NCI-H2081 treated with DMSO at 0.1 percent for 48 hours (cell line): ENCODE measurements around the gene PRCD.

ENCODE experiments used
- DNase-seq: peaks from one replicate; lab custom pipeline; 2025; lab: John Stamatoyannopoulos, UW

The PRCD gene

DNA sequence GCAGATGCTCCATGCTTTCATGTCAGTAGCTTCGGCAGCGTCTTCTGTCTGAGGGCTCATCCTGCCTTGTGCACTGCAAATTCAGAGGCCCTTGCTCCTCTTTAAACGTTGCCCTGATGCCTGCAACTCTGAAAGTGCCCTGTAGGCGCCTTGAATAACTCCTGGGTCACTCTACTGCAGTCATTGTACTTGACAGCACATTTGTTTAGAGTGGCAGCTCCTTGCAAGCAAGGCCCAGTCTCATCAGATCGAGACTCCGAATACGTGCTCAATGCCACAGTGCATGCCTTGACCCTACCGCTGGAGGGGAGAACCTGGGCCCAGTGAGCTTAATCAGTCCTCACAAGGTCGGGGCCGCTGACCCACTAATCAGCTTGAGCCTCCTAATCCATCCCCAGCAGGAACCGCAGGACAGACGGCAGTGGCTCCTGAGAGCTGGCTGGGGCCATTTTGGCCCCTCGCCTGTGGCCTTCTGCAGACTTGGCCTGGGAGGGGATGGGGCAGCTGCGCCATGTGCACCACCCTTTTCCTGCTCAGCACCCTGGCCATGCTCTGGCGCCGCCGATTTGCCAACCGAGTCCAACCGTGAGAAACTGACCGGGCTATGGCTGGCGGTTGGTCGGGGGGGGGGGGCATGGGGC, at the start of gene PRCD:
PRCD (plus strand) TSS at position 414 of the 641 bp plus-strand sequence; CDS start at position 512, 98 bp downstream.
- DNase-seq = no peak

DNA sequence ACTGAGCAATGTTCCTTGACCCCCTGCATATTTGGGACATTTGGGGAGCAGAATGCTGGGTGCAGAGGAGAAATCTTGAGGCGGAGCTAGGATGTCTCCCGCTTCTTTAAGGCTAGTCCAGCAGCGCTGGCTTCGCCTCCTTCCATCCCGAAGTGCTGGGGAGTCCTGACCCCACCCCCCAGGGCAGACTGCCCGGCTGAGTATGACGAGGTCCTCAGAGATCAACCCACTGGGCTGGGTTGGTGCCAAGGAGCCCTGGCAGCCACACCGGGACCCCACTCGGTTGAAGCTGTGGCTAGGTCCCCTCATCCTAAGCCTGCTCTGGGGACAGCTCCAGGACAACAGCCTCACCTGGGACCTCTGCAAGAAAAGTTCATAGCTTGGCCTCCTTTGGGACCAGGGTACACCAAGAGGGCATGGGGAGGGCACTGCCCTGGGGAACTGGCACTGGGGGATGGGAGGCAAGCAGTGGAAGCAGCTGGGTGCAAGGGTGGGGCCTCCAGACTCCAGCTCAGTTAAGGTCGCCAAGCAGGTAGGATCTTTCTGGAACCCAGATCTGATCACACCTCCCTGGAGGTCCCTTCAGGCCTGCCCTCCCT, 49.6 kb upstream of the PRCD start:
- no peak for DNase-seq

GRCh38 chr17:76491271-76492122, 48.3 kb upstream of the PRCD start:
- DNase-seq = no peak

DNA sequence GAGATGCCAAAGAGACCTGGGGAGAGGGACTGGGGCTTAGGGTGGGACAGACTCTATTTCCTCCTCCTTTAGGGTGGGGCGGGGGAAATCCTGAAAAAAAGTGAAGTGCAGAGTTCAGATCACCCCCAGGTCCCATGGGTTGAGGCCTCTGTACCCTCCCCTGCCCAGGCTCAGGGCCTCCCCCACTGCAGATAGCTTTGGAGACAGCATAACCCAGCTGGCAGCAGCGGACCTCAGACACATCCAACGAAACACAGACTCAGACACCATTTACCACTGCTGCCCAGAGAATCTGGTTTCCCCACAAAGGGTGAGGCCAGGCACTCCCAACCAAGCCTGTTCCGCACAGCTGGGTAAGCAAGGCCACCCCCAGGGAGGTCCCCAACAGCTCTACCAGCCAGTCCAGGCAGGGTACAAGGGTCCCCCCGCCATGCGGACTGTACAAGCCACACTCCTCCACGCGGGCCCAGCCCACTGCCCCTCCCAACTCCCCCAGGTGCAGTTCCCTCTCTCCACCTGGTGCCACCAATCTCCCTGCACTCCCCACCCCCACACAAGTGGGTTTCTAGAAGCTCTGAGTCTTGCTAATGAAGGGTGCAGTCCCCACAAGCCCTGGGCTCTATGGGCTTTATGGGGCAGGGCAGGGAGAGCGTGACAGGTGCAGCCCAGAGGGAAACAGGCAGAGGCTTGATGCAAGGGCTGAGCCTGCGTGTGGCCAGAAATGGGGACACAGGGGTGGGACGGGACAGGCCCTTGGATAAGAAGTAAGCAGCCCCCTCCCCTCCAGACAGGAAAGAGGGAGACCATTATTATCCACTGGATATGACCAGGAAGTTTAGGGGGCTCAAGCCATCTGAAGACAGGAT, 47.5 kb upstream of the PRCD start:
- DNase-seq = no peak

GRCh38 chr17:76492989-76493501, 46.8 kb upstream of the PRCD start:
- DNase-seq = no peak

DNA sequence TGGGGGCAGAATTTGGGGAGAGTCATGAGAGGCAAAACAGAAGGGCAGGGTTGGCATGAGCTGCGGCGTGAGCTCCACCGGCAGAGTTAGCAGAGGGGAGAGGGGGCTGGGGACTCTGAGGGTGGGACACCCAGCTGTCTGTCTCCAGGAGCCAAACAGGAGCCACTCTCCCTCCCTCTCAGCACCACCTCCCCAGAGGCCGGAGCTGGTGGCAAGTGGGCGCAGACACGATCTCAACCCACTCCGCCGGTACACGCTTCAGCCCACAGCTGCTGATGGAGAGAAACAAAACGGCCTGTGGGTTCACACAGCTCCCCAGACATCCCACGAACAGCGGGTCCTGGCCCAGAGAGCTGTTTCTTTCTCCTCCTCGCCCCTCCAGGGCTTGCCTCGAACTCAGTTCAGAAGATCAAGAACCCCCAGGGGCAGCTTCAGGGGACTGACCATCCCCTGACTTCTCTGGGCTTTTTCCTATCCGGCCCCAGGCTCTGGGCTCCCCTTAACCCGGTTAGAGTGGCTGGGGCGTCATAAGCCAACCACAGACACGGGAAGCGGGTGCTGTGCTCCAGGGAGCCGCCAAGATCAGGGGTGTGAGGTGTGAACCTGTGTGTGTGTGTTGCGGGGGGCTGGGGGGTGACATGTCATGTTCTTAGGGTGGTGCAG, 46.2 kb upstream of the PRCD start:
- no peak for DNase-seq

DNA sequence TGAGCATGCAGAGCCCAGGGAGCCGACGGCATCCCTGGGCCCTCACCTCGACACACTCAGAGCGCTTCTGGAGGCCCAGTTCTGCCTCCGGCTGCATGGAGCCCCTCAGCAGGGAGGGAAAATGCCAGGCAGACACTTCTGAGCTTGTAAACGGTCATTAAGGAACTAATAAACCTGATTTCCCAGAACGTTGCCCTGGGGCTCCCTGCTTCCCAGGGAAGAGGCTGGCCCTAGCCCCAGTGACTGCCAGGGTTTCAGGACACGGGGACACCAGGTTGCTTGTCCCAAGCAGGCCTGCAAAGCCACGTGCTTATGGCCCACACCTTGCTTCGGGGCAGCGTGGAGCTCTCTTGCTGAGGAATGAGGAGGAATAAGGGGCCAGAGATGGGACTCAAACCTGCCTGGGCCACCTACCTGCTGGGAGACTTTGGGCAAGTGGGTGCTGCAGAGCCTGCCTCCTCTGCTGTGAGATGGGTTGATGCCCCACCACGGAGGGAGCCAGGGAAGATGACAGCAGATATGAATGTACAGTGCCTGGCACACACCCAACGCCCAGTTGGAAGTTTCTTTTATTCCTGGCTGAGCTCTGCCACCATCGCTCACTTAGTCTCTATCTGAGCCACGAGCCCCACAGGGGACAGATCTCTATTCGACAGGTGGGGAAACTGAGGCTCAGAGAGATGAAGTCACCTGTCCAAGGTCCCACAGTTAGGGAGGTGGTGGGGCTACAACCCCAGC, 44.0 kb upstream of the PRCD start:
- DNase-seq = no peak

DNA sequence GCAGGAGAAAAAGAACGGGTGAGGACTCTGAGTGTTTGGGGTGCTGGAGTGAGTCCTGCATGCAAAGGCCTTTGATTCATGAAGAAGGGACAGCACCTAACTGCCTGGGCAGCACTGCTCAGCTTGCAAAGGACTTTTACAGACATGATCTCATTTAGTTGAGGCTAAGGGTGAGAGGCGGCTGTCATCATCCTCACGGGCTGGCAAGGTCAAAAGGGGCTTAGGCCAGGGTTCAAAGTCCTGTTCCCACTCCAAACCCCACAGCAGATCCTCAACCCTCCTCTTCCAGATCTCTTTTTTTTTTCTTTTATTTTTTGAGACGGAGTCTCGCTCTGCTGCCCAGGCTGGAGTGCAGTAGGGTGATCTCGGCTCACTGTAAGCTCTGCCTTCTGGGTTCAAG, 43.4 kb upstream of the PRCD start:
- DNase-seq = no peak

DNA sequence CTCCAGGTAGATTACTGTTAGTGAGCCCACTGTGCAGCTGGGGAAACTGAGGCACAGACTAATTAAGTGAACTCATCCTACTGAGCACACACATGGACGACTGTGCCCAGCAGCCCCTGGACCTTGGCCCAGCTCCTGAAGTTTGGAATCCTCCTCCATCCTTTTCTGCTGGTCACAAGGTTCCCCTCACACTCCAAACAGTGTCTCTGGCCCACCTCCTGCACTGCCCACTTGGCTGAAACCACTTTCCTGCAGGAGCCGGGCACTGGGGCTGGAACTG, 42.2 kb upstream of the PRCD start:
- DNase-seq = no peak

DNA sequence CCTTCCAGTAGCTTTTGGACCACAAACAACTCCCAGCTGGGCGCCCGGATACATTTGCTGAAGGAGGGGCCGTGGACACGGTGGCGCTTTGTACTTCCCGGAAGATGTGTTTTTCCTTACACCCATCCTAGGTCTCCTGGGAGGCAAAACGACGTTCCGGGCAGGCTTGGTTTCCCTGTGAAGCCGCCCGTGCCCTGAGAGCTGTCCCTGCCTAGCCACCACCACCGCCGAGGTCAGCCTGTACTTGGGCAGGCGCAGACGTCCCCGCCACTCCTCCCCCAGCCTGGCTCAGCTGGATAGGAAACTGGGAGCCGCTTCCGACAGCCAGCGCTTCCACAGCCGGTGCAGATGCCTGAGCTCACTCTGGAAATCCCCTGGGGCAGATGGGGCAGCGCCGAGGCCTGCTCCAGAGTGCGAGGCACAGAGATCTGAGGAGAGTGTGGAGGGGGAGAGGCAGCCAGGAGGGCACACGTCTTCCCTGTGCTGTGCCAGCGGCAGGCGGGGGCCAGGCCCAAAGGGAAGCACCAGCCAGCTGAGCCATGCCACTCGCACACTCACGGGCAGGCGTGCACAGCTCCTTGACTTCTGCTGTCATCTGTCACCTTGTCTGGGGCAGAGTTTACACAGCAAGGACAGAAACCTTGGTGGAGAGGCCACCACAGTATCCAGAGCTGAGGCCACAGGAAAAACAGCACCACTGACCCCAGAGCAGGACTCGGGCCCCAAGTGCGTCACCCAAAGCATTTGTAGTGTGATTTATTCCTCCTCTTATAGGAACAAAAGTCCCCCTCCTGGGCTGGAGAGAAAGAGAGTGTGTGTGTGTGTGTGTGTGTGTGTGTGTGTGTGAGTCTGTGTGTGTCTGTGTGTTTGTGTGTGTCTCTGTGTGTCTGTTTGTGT, 41.6 kb upstream of the PRCD start:
- DNase-seq = no peak

DNA sequence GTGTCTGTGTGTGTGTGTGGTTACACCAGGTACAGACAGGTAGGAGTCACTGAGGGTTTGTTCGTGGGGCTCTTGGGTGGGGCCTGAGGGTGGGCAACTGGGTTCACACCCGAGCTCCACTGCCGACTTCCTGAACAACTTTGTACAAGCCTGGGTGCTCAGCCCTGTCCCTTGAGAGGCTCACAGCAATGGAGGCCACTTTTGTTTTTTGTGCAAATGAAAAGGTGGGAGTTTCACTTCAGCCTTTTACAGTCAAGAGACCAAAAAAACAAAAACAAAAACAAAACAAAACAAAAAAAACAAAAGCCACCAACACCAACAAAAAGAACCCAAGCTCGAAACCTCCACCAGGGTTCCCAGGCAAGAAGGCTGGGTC, 41.0 kb upstream of the PRCD start:
- no peak for DNase-seq

GRCh38 chr17:76499267-76499667, 40.6 kb upstream of the PRCD start:
- DNase-seq = no peak

GRCh38 chr17:76500074-76500746, 39.6 kb upstream of the PRCD start:
- DNase-seq = no peak

DNA sequence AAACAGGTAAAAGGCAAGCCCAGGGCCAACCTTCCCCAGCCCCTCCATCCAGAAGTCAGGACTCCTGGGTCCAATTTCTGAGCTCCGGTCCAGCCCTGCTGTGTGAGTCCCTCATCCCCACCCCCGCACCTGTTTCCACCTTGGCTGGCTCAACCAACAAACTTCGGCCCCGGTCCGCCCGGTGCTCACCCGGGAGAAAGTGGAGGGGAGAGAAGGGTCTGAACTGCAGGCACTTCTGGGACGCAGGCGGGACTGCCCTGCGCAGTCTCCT, 39.2 kb upstream of the PRCD start:
- DNase-seq = no peak

DNA sequence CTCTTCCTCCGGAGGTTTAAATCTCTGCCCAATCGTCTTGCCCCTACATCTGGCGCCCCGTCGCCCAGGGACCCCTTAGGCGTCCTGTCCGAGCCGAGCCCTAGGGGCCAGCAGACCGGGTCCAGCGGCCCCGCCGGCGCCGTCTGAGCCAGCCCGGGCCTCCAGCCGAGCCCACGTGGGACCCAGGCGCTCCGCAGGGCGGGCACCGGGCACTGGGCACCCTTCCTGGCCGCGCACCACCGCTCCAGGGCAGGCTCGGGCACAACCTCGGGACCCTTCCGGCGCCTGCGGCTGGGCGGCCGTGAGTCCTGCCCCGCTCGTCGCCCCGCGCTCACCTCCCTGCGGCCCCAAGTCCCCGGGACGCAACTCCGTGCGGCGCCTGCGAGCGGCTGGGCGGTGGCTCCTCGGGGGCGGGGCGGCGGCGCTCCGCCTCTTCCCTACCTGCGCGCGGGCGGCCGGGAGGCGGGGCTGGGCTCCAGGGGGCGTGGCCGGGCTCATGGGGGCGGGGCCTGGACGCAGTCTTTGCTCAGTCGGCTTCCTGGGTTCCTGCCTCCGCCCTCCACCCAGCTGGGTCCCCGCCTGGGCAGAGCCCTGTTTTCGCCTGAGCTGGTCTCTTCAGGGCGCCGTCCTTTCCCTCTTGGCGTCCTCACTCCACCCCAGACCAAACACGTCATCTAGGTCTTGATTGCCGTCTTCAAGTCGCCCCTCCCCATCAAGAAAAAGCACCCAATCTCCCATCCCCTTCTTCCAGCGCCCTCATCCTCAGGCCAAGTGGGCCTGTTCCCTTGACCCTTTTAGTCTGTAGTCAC, 38.6 kb upstream of the PRCD start, which contains the start of gene RHBDF2:
RHBDF2 (minus strand) TSS at position 406 of the 809 bp plus-strand sequence. CDS start 19,899 bp downstream, outside the sequence.
- peak; percentile 48 for DNase-seq

DNA sequence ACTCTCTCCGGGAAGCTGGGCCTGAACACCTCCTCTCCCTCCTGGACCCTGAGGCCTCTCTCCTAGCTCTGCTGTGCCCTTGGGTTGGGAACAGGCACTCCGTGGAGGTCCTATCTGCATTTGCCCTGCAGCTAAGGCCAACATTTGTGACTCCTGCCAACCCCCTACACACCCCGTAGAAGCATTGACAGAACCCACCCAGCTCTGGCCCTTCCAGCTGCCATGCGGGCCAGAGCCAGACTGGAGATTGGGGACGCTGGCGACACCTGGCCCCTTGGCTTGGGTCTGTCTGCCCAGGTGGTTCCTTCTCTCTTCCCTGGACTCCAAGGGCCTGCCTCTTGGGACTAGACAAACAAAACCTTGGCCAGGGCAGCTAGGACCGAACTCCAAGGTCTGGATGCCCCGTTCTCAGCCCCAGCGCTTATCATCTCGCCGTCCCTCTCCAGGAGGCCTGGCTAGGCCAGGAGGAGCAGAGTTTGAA, 38.0 kb upstream of the PRCD start:
- no peak for DNase-seq

- DNase-seq = no peak
Observed at GRCh38 chr17:76502341-76503211, 37.3 kb upstream of the PRCD start.
